ENCODE results near the gene DNAJB8. TPM values are rescaled to one million over a fixed set of nuclear protein-coding genes. Genes with fewer than 3 reads are reported as not detected.

The DNAJB8 gene
- total RNA-seq, 1 experiment from 2014 or later: not detected

GRCh38 chr3:128427872-128428822 lies 38.5 kb downstream of the DNAJB8 start:
- ChIA-PET CTCF (no interaction called here), POLR2A (ENCODE audit: unreplicated experiment) (no interaction called here)
- TF ChIP-seq EZH2 (IDR thresholded peaks at IDR 0.05; ENCODE audit: low read length, unreplicated experiment) (no peak), EZH2phosphoT487 (IDR thresholded peaks at IDR 0.05; ENCODE audit: borderline replicate concordance, low read length) (no peak)
- TF ChIP-seq, protein P1, sequence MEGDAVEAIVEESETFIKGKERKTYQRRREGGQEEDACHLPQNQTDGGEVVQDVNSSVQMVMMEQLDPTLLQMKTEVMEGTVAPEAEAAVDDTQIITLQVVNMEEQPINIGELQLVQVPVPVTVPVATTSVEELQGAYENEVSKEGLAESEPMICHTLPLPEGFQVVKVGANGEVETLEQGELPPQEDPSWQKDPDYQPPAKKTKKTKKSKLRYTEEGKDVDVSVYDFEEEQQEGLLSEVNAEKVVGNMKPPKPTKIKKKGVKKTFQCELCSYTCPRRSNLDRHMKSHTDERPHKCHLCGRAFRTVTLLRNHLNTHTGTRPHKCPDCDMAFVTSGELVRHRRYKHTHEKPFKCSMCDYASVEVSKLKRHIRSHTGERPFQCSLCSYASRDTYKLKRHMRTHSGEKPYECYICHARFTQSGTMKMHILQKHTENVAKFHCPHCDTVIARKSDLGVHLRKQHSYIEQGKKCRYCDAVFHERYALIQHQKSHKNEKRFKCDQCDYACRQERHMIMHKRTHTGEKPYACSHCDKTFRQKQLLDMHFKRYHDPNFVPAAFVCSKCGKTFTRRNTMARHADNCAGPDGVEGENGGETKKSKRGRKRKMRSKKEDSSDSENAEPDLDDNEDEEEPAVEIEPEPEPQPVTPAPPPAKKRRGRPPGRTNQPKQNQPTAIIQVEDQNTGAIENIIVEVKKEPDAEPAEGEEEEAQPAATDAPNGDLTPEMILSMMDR (conservative IDR thresholded peaks at IDR 0.05; ENCODE audit: low read depth, low read length): no peak
- Histone ChIP-seq H3K4me2 (ENCODE audit: low read length) (no peak overlapping the region), H3K27me3 (ENCODE audit: low read length) (no peaks in the 10 kb centered on the region), H3F3A (ENCODE audit: low read length, unreplicated experiment) (no peaks in the 10 kb centered on the region), H2AFZ (ENCODE audit: low read length) (no peak overlapping the region), H3K9ac (ENCODE audit: low read length) (no peak overlapping the region), H3K9me2 (replicated peaks; ENCODE audit: low read length) (no peaks in the 10 kb centered on the region), H3K9me3 (ENCODE audit: low read length) (no peaks in the 10 kb centered on the region), H3K36me3 (ENCODE audit: low read depth, low read length) (no peaks in the 10 kb centered on the region), H3K27ac (ENCODE audit: low read length) (no peak overlapping the region), H3K4me3 (ENCODE audit: low read length) (no peak overlapping the region), H3K79me2 (ENCODE audit: low read length) (no peaks in the 10 kb centered on the region), H4K20me1 (ENCODE audit: low read length) (no peaks in the 10 kb centered on the region), H3K4me1 (ENCODE audit: insufficient read depth, low read length) (peaks cover 30% of the 10 kb centered on the region)
- intact Hi-C loops (cut with micrococcal nuclease): loop anchor here (1.0 to 10.0 kb wide), 2 partner anchors 123 to 156 kb away; no protein-coding TSS in a partner anchor
- no peak for DNase-seq
- BruUV-seq (replicated peaks): no TSS peak
- ATAC-seq: no peak

- no TSS peak for BruUV-seq (replicated peaks)
- Histone ChIP-seq H3K27ac (ENCODE audit: low read length) (no peak overlapping the region), H3K9me2 (replicated peaks; ENCODE audit: low read length) (no peaks in the 10 kb centered on the region), H3K9ac (ENCODE audit: low read length) (no peak overlapping the region), H3F3A (ENCODE audit: low read length, unreplicated experiment) (no peaks in the 10 kb centered on the region), H3K4me1 (ENCODE audit: insufficient read depth, low read length) (peaks cover 26% of the 10 kb centered on the region), H2AFZ (ENCODE audit: low read length) (no peak overlapping the region), H3K4me2 (ENCODE audit: low read length) (no peak overlapping the region), H4K20me1 (ENCODE audit: low read length) (no peaks in the 10 kb centered on the region), H3K79me2 (ENCODE audit: low read length) (no peaks in the 10 kb centered on the region), H3K27me3 (ENCODE audit: low read length) (no peaks in the 10 kb centered on the region), H3K36me3 (ENCODE audit: low read depth, low read length) (no peaks in the 10 kb centered on the region), H3K4me3 (ENCODE audit: low read length) (no peak overlapping the region), H3K9me3 (ENCODE audit: low read length) (no peaks in the 10 kb centered on the region)
- POLR2A ChIA-PET (ENCODE audit: unreplicated experiment): interaction anchor here (0.6 kb wide), 1 partner anchor 273 kb away, joined by 3 read pairs; no protein-coding TSS in a partner anchor
- CTCF ChIA-PET: no interaction called here
- no peak for ATAC-seq
- intact Hi-C loops (cut with micrococcal nuclease): loop anchor here (1.0 to 10.0 kb wide), 2 partner anchors 123 to 157 kb away; no protein-coding TSS in a partner anchor
- TF ChIP-seq EZH2phosphoT487 (IDR thresholded peaks at IDR 0.05; ENCODE audit: borderline replicate concordance, low read length) (no peak), EZH2 (IDR thresholded peaks at IDR 0.05; ENCODE audit: low read length, unreplicated experiment) (no peak)
- TF ChIP-seq, protein P1 (conservative IDR thresholded peaks at IDR 0.05; ENCODE audit: low read depth, low read length): no peak
- no peak for DNase-seq
These were observed 39.4 kb downstream of the DNAJB8 start for GRCh38 chr3:128427175-128427857.

All from PC-3 (cell line).